IMR-90 (cell line): Measurements from ENCODE around the gene POLR2E. TPM values are rescaled to one million over a fixed set of nuclear protein-coding genes. Genes with fewer than 3 reads are reported as not detected.

Experiments used
- ATAC-seq: fragments of 200-7000 bp; cut with Tn5 transposase; 2 replicates; pipeline ENCODE4 v1.9.1; 2020; ENCODE audit warnings: low read depth, mild to moderate bottlenecking, moderate library complexity
- BruUV-seq: library from RNA; stranded (reverse); fragments of 400-500 nt; replicated peaks from 2 replicates; lab custom pipeline; 2021; lab: Mats Ljungman, UMichigan
- CTCF ChIA-PET: fragments of 300-600 bp; formaldehyde crosslinking; extraction: SDS; loops from one replicate; lab custom pipeline; 2021; ENCODE audit warnings: antibody characterized with exemption; lab: Yijun Ruan, JAX
- POLR2A ChIA-PET: fragments of 300-600 bp; sonication (Branson Sonifier 250); formaldehyde crosslinking; loops from one replicate; lab custom pipeline; 2022; ENCODE audit warnings: antibody characterized with exemption; ENCODE audit not compliant: unreplicated experiment; lab: Charles Lee
- DNase-seq: peaks from one replicate; pipeline ENCODE4 v3.0.0; 2013
- H2AFZ ChIP-seq: replicated peaks from 2 replicates; pipeline ENCODE3; 2013; ENCODE audit warnings: low read length, mild to moderate bottlenecking; ENCODE audit not compliant: poor library complexity
- H2AK5ac ChIP-seq: 2 replicates; pipeline ENCODE4 v1.6.1; 2013; ENCODE audit warnings: low read depth, low read length, inconsistent platforms
- H2AK9ac ChIP-seq: replicated peaks from 2 replicates; pipeline ENCODE3; 2013; ENCODE audit warnings: mild to moderate bottlenecking, low read depth, low read length, moderate library complexity; ENCODE audit not compliant: poor library complexity
- H2BK120ac ChIP-seq: 2 replicates; pipeline ENCODE4 v1.6.1; 2013; ENCODE audit warnings: low read depth, low read length, inconsistent platforms
- H2BK15ac ChIP-seq: 3 replicates; pipeline ENCODE4 v1.6.1; 2013; ENCODE audit warnings: low read depth, low read length, inconsistent platforms
- H2BK20ac ChIP-seq: 2 replicates; pipeline ENCODE4 v1.6.1; 2013; ENCODE audit warnings: low read depth, mild to moderate bottlenecking, inconsistent platforms, low read length, moderate library complexity
- H2BK5ac ChIP-seq: 2 replicates; pipeline ENCODE4 v1.6.1; 2013; ENCODE audit warnings: mild to moderate bottlenecking, low read depth, low read length, inconsistent platforms; ENCODE audit not compliant: poor library complexity, severe bottlenecking
- H3K14ac ChIP-seq: replicated peaks from 2 replicates; pipeline ENCODE4 v1.6.1; 2013; ENCODE audit warnings: low read depth, low read length, inconsistent platforms
- H3K18ac ChIP-seq: 2 replicates; pipeline ENCODE4 v1.6.1; 2013; ENCODE audit warnings: low read depth, low read length, control low read depth
- H3K23ac ChIP-seq: 2 replicates; pipeline ENCODE4 v1.6.1; 2013; ENCODE audit warnings: low read depth, low read length, inconsistent platforms
- H3K27ac ChIP-seq: 2 replicates; pipeline ENCODE4 v1.5.1; 2013; ENCODE audit warnings: mild to moderate bottlenecking, control low read depth, low read length; ENCODE audit not compliant: insufficient read depth
- H3K27me3 ChIP-seq: 2 replicates; pipeline ENCODE4 v1.6.1; 2013; ENCODE audit warnings: low read length; ENCODE audit not compliant: control insufficient read depth, insufficient read depth
- H3K36me3 ChIP-seq: 2 replicates; pipeline ENCODE4 v1.6.1; 2013; ENCODE audit warnings: low read length, mixed read lengths; ENCODE audit not compliant: control insufficient read depth, insufficient read depth
- H3K4ac ChIP-seq: 2 replicates; pipeline ENCODE4 v1.6.1; 2013; ENCODE audit warnings: low read depth, low read length, inconsistent platforms
- H3K4me1 ChIP-seq: 2 replicates; pipeline ENCODE4 v1.6.1; 2013; ENCODE audit warnings: low read length, mixed read lengths; ENCODE audit not compliant: control insufficient read depth, insufficient read depth
- H3K4me2 ChIP-seq: 2 replicates; pipeline ENCODE4 v1.6.1; 2013; ENCODE audit warnings: low read depth, mild to moderate bottlenecking, control low read depth, low read length, moderate library complexity
- H3K4me3 ChIP-seq: 2 replicates; pipeline ENCODE4 v1.5.1; 2013; ENCODE audit warnings: low read depth, mild to moderate bottlenecking, control low read depth, low read length, moderate library complexity; ENCODE audit not compliant: insufficient read depth
- H3K56ac ChIP-seq: 2 replicates; pipeline ENCODE4 v1.6.1; 2013; ENCODE audit warnings: low read length, inconsistent platforms; ENCODE audit not compliant: insufficient read depth; ENCODE audit errors: extremely low read depth
- H3K79me1 ChIP-seq, 2 experiments: 2 replicates each; pipeline ENCODE4 v1.6.1; 2013; ENCODE audit warnings: low read length in 2 of 2, inconsistent platforms in 1 of 2, low read depth in 1 of 2
- H3K9ac ChIP-seq: 2 replicates; pipeline ENCODE4 v1.6.1; 2013; ENCODE audit warnings: low read depth, low read length, control low read depth
- H3K9me1 ChIP-seq: 2 replicates; pipeline ENCODE4 v1.6.1; 2013; ENCODE audit warnings: low read length, inconsistent platforms; ENCODE audit not compliant: insufficient read depth
- H3K9me3 ChIP-seq: 2 replicates; pipeline ENCODE4 v1.6.1; 2013; ENCODE audit warnings: low read length; ENCODE audit not compliant: control insufficient read depth, insufficient read depth
- H4K20me1 ChIP-seq: 2 replicates; pipeline ENCODE4 v1.6.1; 2013; ENCODE audit warnings: low read length, inconsistent platforms; ENCODE audit not compliant: insufficient read depth
- H4K5ac ChIP-seq: 2 replicates; pipeline ENCODE4 v1.6.1; 2013; ENCODE audit warnings: mild to moderate bottlenecking, low read depth, low read length, control low read depth
- H4K8ac ChIP-seq, 2 experiments: 2 replicates each; pipeline ENCODE4 v1.6.1; 2013; ENCODE audit warnings: low read depth in 2 of 2, low read length in 2 of 2, control low read depth in 1 of 2, inconsistent platforms in 1 of 2
- H4K91ac ChIP-seq: 2 replicates; pipeline ENCODE4 v1.6.1; 2013; ENCODE audit warnings: low read depth, low read length, inconsistent platforms; ENCODE audit not compliant: insufficient read depth
- CHD1 ChIP-seq: IDR thresholded peaks from 2 replicates; pipeline ENCODE4 v1.6.1; 2012; ENCODE audit warnings: low read depth, low read length, improper control_type of control experiment
- FOS ChIP-seq: fragments of 150-350 bp; IDR thresholded peaks from 2 replicates; pipeline ENCODE4 v1.6.1; 2016; ENCODE audit warnings: low read depth, low read length
- POLR2A ChIP-seq: IDR thresholded peaks from 2 replicates; pipeline ENCODE4 v1.6.1; 2012; ENCODE audit warnings: mild to moderate bottlenecking, low read depth, low read length
- WGBS, 2 experiments: methylation state at CpG; one replicate each; pipeline versions ENCODE4 v1.1.5 to v1.1.7; 2013; ENCODE audit warnings: missing lambda C conversion rate in 2 of 2; ENCODE audit not compliant: insufficient read length in 1 of 2; ENCODE audit errors: extremely low coverage in 2 of 2; 5-methylcytosine and 5-hydroxymethylcytosine counted together
- dilution Hi-C: fragments of 300-500 bp; cut with HindIII; formaldehyde crosslinking; loops from one replicate; pipeline ENCODE4 v1.14.3; 2018; ENCODE audit warnings: low sequenced_read_pairs; ENCODE audit not compliant: unreplicated experiment
- in situ Hi-C: fragments of 300-500 bp; cut with MboI; formaldehyde crosslinking; loops from 3 replicates; pipeline ENCODE4 v1.14.3; 2019; ENCODE audit warnings: low sequenced_read_pairs, inconsistent platforms, mixed read lengths
- intact Hi-C: fragments of 100-400 bp; cut with micrococcal nuclease; formaldehyde crosslinking; loops from 2 replicates; pipeline ENCODE4 v1.10.0; 2022
- polyA plus RNA-seq, 3 experiments: library from polyadenylated mRNA; depleted of rRNA; stranded (reverse); fragments of >200 nt; gene quantifications; 2 replicates each; pipeline ENCODE4 v1.2.3, GENCODE V29; 2012; ENCODE audit warnings: low replicate concordance in 1 of 3
- total RNA-seq: library from RNA; depleted of rRNA; stranded (reverse); fragments of >200 nt; gene quantifications from 2 replicates; pipeline ENCODE4 v1.2.3, GENCODE V29; 2012

POLR2E gene
- total and polyA plus RNA-seq, 2 of the 4 experiments (the other 2 are of a cell fraction): 294 to 391 TPM

DNA sequence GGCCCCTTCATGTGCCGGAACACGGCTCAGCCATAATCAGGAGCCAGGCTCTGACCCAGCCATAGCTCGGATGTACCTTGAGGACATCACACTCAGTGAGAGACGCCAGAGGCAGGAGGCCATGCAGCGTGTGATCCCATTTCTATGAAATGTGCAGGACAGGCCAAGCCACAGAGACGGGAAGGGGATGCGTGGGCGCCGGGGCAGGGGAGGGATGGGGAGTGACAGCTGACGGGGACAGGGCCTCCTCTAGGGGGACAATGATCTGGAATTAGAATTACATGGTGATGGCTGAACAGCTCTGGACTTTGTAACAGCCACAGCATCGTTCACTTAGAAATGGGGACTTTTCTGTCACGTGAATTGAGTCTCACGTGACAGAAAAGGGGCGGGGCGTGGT lies 44.0 kb upstream of the POLR2E start:
- Histone ChIP-seq H2BK5ac (no peak overlapping the region), H3K9ac (no peak overlapping the region), H2AFZ (no peak overlapping the region), H2AK9ac (no peak overlapping the region), H3K4me1 (peaks cover 3% of the 10 kb centered on the region), H2BK20ac (no peak overlapping the region), H4K5ac (no peak overlapping the region), H3K9me1 (peaks cover 4% of the 10 kb centered on the region; the same call in 1 of the 2 replicates), H3K14ac (no peak overlapping the region), H3K9me3 (no peaks in the 10 kb centered on the region), H2AK5ac (no peak overlapping the region), H2BK15ac (no peak overlapping the region), H3K27ac (no peak overlapping the region), H3K23ac (no peak overlapping the region), H2BK120ac (no peak overlapping the region), H3K27me3 (no peaks in the 10 kb centered on the region), H3K56ac (no peak overlapping the region), H3K4me3 (no peak overlapping the region), H3K4ac (no peak overlapping the region), H3K36me3 (peaks cover 47% of the 10 kb centered on the region), H3K79me1 (peaks cover 14 to 57% of the 10 kb centered on the region in 2 experiments), H4K20me1 (peaks cover 21% of the 10 kb centered on the region), H4K91ac (no peak overlapping the region), H3K18ac (no peak overlapping the region), H3K4me2 (no peak overlapping the region), H4K8ac (no peak overlapping the region)
- 93% methylated on average over 13 of the region's 15 CpGs; no CpG with 5 or more reads in 1 of the 2 experiments for WGBS, 2 experiments
- BruUV-seq: no TSS peak
- dilution Hi-C loops: no loop called here
- no peak for ATAC-seq
- in situ Hi-C loops: no loop called here
- intact Hi-C loops: no loop called here
- CTCF ChIA-PET: no interaction called here
- POLR2A ChIA-PET: no interaction called here
- no peak for DNase-seq
- TF ChIP-seq CHD1 (no peak), FOS (no peak), POLR2A (no peak)
